ENCODE data around the gene LMTK2. TPM values are rescaled to one million over a fixed set of nuclear protein-coding genes. Genes with fewer than 3 reads are reported as not detected.
A peak's percentile ranks its signal among the peaks of the same experiment; 100 is the strongest.

LMTK2 gene
- total RNA-seq, 2 experiments from 2014 or later = 11.4 to 13.1 TPM

DNA sequence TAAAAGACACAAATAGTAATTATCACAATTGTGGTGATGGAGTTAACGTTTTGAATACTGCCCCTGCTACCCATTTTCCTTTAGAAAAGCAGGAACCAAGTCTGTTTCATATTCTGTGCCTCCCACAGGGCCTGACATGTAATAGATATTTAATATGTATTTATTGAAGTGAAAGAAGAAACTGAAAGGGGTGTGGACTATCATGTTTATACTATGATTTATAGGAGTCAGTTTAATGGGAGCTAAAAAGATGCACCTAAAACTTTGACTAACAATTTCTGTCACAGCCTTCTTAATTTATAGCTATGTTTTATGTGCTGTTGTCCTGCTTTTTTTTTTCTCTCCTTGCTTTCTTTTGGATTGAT lies 80.5 kb downstream of the LMTK2 start:
- Mint-ChIP-seq H3K4me3 (no peak overlapping the region), H3K4me1 (ENCODE audit: low read depth) (no peaks in the 10 kb centered on the region), H3K9me3 (no peaks in the 10 kb centered on the region), H3K36me3 (ENCODE audit: low read depth) (peaks cover 28% of the 10 kb centered on the region), H3K27ac (no peak overlapping the region), H3K27me3 (ENCODE audit: low read depth) (no peaks in the 10 kb centered on the region)
- no peak for DNase-seq
- CTCF ChIA-PET = no interaction called here
- intact Hi-C loops (cut with micrococcal nuclease) = no loop called here

DNA sequence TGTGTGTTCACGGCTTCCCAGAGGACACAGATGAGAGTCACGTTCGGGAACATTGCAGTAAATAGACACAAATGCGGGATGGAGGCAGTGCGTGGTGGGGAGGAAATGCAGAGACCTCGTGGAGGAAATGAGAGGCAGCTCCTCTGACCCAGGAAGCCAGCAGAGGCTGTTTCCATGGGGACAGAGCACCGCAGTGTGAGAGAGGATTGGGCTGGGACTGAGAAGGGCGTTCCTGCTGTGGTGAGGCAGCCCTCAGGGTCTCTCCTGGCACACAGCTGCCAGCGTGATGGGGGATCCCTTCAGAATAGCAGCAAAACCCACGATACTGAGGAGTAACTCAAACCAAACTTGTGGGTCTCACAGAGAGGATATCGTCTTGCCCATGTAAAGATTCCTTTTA lies 82.9 kb downstream of the LMTK2 start:
- H3K27ac Mint-ChIP-seq = no peak overlapping the region
- no peak overlapping the region for H3K4me3 Mint-ChIP-seq
- CTCF ChIA-PET = no interaction called here

DNA sequence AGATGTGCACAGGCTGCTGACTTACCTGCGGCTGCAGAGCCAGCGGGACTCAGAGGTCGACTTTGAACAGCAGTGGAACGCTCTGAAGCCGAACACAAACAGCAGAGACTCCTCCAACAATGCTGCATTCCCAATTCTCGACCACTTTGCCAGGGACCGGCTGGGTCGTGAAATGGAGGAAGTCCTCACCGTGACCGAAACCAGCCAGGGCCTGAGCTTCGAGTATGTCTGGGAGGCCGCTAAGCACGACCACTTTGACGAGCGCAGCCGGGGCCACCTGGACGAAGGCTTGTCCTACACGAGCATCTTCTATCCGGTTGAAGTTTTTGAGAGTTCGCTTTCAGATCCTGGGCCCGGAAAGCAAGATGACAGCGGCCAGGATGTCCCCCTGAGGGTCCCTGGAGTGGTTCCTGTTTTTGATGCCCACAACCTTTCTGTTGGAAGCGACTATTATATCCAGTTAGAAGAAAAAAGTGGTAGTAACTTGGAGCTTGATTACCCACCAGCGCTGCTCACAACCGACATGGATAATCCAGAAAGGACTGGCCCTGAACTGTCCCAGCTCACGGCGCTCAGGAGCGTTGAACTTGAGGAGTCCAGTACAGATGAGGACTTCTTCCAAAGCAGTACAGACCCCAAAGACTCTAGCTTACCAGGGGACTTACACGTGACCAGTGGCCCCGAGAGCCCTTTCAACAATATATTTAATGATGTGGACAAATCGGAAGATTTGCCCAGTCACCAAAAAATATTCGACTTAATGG lies 85.2 kb downstream of the LMTK2 start:
- H3K27me3 Mint-ChIP-seq (ENCODE audit: low read depth) = no peaks in the 10 kb centered on the region
- intact Hi-C loops (cut with micrococcal nuclease) = no loop called here
- no peak overlapping the region for H3K27ac Mint-ChIP-seq
- no peaks in the 10 kb centered on the region for H3K4me1 Mint-ChIP-seq (ENCODE audit: low read depth)
- H3K9me3 Mint-ChIP-seq = no peaks in the 10 kb centered on the region
- peaks cover 33% of the 10 kb centered on the region for H3K36me3 Mint-ChIP-seq (ENCODE audit: low read depth)
- no peak overlapping the region for H3K4me3 Mint-ChIP-seq
- DNase-seq = no peak
- CTCF ChIA-PET = no interaction called here

More for the DNA sequence above, 82.9 kb downstream of the LMTK2 start:
- Mint-ChIP-seq H3K9me3 (no peaks in the 10 kb centered on the region), H3K4me1 (ENCODE audit: low read depth) (no peaks in the 10 kb centered on the region), H3K36me3 (ENCODE audit: low read depth) (peaks cover 33% of the 10 kb centered on the region), H3K27me3 (ENCODE audit: low read depth) (no peaks in the 10 kb centered on the region)
- intact Hi-C loops (cut with micrococcal nuclease) = no loop called here
- no peak for DNase-seq

DNA sequence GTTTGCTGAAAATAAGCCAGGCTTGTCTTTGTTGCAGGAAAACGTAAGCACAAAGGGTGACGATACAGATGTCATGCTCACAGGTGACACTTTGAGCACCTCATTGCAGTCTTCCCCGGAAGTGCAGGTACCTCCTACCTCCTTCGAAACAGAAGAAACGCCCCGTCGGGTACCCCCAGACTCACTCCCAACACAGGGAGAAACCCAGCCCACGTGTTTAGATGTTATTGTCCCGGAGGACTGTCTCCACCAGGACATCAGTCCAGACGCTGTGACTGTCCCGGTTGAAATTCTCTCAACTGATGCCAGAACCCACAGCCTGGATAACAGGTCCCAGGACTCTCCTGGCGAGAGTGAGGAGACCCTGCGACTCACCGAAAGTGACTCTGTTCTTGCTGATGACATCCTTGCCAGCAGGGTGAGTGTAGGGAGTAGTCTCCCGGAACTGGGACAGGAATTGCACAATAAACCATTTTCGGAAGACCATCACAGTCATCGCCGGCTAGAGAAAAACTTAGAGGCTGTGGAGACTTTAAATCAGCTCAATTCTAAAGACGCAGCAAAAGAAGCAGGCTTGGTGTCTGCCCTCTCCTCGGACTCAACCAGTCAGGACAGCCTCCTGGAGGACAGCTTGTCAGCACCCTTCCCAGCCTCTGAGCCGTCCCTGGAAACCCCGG lies 86.3 kb downstream of the LMTK2 start:
- CTCF ChIA-PET = interaction anchor here (0.7 kb wide), 1 partner anchor 154 kb away, joined by 4 read pairs; no protein-coding TSS in a partner anchor

DNA sequence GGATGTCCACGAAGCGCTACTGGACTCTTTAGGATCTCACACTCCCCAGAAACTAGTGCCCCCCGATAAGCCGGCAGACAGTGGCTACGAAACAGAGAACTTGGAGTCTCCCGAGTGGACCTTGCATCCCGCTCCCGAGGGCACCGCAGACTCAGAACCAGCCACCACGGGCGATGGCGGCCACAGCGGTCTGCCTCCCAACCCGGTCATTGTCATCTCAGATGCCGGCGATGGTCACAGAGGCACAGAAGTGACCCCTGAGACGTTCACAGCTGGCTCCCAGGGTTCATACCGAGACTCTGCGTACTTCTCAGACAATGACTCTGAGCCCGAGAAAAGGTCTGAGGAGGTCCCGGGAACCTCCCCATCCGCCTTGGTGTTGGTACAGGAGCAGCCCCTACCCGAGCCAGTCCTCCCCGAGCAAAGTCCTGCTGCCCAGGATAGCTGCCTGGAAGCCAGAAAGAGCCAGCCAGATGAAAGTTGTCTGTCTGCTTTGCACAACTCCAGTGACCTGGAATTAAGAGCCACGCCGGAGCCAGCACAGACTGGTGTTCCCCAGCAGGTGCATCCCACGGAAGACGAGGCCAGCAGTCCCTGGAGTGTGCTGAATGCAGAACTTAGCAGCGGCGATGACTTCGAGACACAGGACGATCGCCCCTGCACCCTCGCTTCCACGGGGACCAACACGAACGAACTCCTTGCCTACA lies 87.0 kb downstream of the LMTK2 start:
- Mint-ChIP-seq H3K4me1 (ENCODE audit: low read depth) (no peaks in the 10 kb centered on the region), H3K4me3 (no peak overlapping the region), H3K36me3 (ENCODE audit: low read depth) (peaks cover 26% of the 10 kb centered on the region), H3K9me3 (no peaks in the 10 kb centered on the region), H3K27me3 (ENCODE audit: low read depth) (no peaks in the 10 kb centered on the region), H3K27ac (no peak overlapping the region)
- intact Hi-C loops (cut with micrococcal nuclease) = no loop called here
- CTCF ChIA-PET = no interaction called here
- no peak for DNase-seq

More for the DNA sequence above, 86.3 kb downstream of the LMTK2 start:
- peaks cover 30% of the 10 kb centered on the region for H3K36me3 Mint-ChIP-seq (ENCODE audit: low read depth)
- H3K9me3 Mint-ChIP-seq = no peaks in the 10 kb centered on the region
- H3K4me1 Mint-ChIP-seq (ENCODE audit: low read depth) = no peaks in the 10 kb centered on the region
- no peak overlapping the region for H3K4me3 Mint-ChIP-seq
- intact Hi-C loops (cut with micrococcal nuclease) = no loop called here
- H3K27me3 Mint-ChIP-seq (ENCODE audit: low read depth) = no peaks in the 10 kb centered on the region
- no peak for DNase-seq
- H3K27ac Mint-ChIP-seq = no peak overlapping the region

DNA sequence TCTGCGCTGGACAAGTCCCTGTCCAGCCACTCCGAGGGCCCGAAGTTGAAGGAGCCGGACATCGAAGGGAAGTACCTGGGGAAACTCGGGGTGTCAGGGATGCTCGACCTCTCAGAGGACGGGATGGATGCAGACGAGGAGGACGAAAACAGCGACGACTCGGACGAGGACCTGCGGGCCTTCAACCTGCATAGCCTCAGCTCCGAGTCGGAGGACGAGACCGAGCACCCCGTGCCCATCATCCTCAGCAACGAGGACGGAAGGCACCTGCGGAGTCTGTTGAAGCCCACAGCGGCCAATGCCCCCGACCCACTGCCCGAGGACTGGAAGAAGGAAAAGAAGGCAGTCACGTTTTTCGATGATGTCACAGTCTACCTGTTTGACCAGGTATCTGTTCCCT lies 87.5 kb downstream of the LMTK2 start:
- intact Hi-C loops (cut with micrococcal nuclease) = no loop called here
- no peak for DNase-seq
- no peaks in the 10 kb centered on the region for H3K27me3 Mint-ChIP-seq (ENCODE audit: low read depth)
- H3K36me3 Mint-ChIP-seq (ENCODE audit: low read depth) = peaks cover 25% of the 10 kb centered on the region
- H3K4me3 Mint-ChIP-seq = no peak overlapping the region
- CTCF ChIA-PET = interaction anchor here (1.5 kb wide), 1 partner anchor 25 kb away, joined by 7 read pairs; no protein-coding TSS in a partner anchor
- H3K9me3 Mint-ChIP-seq = peaks cover 3% of the 10 kb centered on the region
- H3K4me1 Mint-ChIP-seq (ENCODE audit: low read depth) = peaks cover 3% of the 10 kb centered on the region
- H3K27ac Mint-ChIP-seq = no peak overlapping the region

DNA sequence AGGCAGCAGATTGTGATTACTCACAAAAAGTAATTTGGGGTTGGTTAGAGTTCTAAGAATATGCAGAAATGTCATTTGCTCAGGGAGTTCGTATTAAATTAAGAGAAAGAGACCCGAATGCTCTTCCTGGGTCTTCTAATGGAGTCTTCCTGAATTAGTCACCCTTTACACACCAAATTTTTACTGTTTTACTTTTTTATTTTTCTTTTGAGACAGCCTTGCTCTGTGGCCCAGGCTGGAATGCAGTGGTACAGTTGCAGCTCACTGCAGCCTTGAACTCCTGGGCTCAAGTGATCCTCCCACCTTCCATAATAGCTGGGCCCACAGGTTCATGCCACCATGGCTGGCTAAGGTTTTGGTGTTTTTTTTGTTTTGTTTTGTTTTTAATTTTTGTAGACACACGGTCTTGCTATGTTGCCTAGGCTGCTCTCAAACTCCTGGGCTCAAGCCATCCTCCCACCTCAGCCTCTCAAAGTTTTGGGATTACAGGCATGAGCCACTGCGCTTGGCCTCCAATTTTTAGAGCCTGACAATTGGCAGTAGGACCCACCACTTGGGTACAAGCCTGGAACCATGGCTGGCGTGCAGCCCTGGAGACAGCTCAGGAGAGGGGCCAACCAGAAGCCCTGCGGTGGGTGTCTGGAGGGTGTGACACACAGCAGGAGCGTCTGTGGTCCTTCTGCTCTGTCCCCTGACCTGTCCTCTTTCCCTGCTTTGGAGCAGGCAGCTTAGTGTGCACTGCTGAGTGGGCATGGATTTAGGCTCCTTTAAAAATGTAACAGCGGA lies 88.2 kb downstream of the LMTK2 start:
- Mint-ChIP-seq H3K27ac (no peak overlapping the region), H3K4me3 (no peak overlapping the region), H3K4me1 (ENCODE audit: low read depth) (peaks cover 3% of the 10 kb centered on the region), H3K36me3 (ENCODE audit: low read depth) (peaks cover 24% of the 10 kb centered on the region), H3K9me3 (peaks cover 5% of the 10 kb centered on the region), H3K27me3 (ENCODE audit: low read depth) (no peaks in the 10 kb centered on the region)
- no peak for DNase-seq
- CTCF ChIA-PET = interaction anchor here (0.6 to 1.5 kb wide), 2 partner anchors 26 to 132 kb away, joined by 3 to 7 read pairs; no protein-coding TSS in a partner anchor
- intact Hi-C loops (cut with micrococcal nuclease) = no loop called here

DNA sequence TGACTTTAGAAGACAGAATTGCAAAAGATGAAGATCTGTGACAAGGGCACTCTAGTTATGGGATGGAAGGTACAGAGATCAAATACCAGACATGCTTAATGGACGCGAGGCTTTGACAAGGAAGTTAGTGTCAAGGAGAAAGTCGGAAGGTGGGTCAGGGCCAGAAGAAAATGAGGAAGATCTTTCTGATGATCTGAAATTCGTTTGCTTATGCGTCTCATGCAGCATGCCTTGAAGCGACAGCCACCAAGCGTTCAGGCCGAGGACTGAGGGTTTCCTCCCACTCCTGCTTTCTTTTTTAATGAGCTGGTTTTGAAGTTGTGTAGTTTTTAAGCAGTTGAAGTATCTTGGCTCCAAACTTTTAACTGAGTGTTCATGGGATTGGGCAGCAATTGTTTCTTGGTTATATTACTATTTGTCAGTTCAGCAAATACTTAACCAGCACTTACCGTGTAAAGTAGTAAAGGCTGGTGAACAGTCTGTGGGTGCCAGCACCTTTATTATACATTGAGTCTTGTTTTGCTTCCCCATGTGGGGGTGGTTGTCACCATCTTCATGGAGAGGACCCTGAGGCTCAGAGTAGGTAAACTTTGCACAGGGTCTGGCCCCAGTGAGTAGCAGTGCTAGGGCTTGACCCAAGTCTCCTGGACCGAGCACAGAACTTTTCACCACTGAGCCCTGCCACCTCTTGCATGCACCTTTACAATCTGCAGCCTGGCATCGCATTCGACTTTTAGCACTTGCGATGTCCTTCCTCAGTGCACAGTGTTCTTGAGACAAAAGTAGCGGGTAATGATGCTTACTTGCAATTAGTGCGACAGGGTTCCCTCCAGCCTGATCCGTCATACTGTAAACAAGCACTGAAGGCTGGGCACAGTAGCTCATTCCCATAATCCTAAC lies 90.3 kb downstream of the LMTK2 start:
- CTCF ChIA-PET = interaction anchor here (0.6 to 1.3 kb wide), 4 partner anchors 31 to 606 kb away, joined by 3 to 4 read pairs (median 3); no protein-coding TSS in a partner anchor

DNA sequence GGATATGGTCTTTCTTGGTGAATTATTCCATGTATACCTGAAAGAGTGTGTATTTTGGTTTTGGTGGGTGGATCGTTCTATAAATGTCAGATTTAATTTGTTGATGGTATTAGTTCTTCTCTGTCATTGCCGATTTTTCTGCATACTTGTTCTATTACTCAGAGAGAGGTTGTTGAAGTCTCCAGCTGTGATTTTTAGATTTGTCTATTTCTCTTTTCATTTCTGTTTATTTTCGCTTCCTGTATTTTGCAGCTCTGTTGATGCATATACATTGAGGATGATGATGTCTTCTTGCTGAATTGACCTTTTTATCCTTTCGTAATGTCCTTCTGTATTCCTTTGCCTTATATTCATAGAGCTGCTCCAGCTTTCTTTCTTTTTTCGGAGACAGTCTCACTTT lies 92.5 kb downstream of the LMTK2 start:
- intact Hi-C loops (cut with micrococcal nuclease) = no loop called here
- Mint-ChIP-seq H3K27ac (no peak overlapping the region), H3K27me3 (ENCODE audit: low read depth) (no peaks in the 10 kb centered on the region), H3K36me3 (ENCODE audit: low read depth) (peaks cover 23% of the 10 kb centered on the region), H3K4me3 (no peak overlapping the region), H3K9me3 (peaks cover 8% of the 10 kb centered on the region), H3K4me1 (ENCODE audit: low read depth) (peaks cover 46% of the 10 kb centered on the region)
- no peak for DNase-seq
- CTCF ChIA-PET = interaction anchor here (1.3 kb wide), 1 partner anchor 30 kb away, joined by 5 read pairs; no protein-coding TSS in a partner anchor

More for the DNA sequence above, 90.3 kb downstream of the LMTK2 start:
- H3K36me3 Mint-ChIP-seq (ENCODE audit: low read depth) = peaks cover 22% of the 10 kb centered on the region
- no peak overlapping the region for H3K4me3 Mint-ChIP-seq
- no peaks in the 10 kb centered on the region for H3K27me3 Mint-ChIP-seq (ENCODE audit: low read depth)
- DNase-seq = no peak
- peaks cover 8% of the 10 kb centered on the region for H3K9me3 Mint-ChIP-seq
- intact Hi-C loops (cut with micrococcal nuclease) = no loop called here
- H3K4me1 Mint-ChIP-seq (ENCODE audit: low read depth) = peaks cover 24% of the 10 kb centered on the region
- no peak overlapping the region for H3K27ac Mint-ChIP-seq

DNA sequence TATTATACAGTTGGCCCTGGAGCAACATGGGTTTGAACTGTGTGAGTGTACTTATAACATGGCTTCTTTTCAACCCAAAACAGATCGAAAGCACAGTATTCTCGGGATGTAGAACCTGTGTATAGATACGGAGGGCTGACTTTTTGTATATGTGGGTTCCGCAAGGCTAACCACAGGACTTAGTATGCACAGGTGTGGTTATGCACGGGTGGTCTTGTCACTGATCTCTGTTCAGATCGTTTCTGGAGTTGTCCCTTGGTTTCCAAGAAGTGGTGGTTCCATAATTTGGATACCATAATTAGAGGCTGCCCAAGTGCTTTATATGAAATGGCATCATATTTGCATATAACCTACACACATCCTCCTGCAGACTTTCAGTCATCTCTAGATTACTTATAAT lies 93.7 kb downstream of the LMTK2 start:
- Mint-ChIP-seq H3K4me1 (ENCODE audit: low read depth) (peaks cover 56% of the 10 kb centered on the region), H3K9me3 (peaks cover 8% of the 10 kb centered on the region), H3K27ac (peak overlapping the region; percentile 27), H3K4me3 (no peak overlapping the region), H3K36me3 (ENCODE audit: low read depth) (peaks cover 26% of the 10 kb centered on the region), H3K27me3 (ENCODE audit: low read depth) (no peaks in the 10 kb centered on the region)
- CTCF ChIA-PET = no interaction called here
- DNase-seq = no peak
- intact Hi-C loops (cut with micrococcal nuclease) = loop anchor here (2.0 kb wide), 1 partner anchor 40 kb away; no protein-coding TSS in a partner anchor
